Body of pancreas (tissue), 4 donors: ENCODE results near the gene UCK1.

Source experiments
- CTCF ChIP-seq, 7 experiments: fragments of 450-650 bp in 4 of 7; fragments of 200-600 bp in 3 of 7; sonication (generic) in 3 of 7; IDR thresholded peaks; one replicate each; pipeline ENCODE4 v1.5.1; 2016 to 2019; ENCODE audit warnings: antibody characterized with exemption in 7 of 7
- POLR2A ChIP-seq, 3 donors: fragments of 450-650 bp; IDR thresholded peaks; one replicate each; pipeline ENCODE4 v1.6.1; 2016; ENCODE audit warnings: antibody characterized with exemption in 3 of 3, mild to moderate bottlenecking in 2 of 3

DNA sequence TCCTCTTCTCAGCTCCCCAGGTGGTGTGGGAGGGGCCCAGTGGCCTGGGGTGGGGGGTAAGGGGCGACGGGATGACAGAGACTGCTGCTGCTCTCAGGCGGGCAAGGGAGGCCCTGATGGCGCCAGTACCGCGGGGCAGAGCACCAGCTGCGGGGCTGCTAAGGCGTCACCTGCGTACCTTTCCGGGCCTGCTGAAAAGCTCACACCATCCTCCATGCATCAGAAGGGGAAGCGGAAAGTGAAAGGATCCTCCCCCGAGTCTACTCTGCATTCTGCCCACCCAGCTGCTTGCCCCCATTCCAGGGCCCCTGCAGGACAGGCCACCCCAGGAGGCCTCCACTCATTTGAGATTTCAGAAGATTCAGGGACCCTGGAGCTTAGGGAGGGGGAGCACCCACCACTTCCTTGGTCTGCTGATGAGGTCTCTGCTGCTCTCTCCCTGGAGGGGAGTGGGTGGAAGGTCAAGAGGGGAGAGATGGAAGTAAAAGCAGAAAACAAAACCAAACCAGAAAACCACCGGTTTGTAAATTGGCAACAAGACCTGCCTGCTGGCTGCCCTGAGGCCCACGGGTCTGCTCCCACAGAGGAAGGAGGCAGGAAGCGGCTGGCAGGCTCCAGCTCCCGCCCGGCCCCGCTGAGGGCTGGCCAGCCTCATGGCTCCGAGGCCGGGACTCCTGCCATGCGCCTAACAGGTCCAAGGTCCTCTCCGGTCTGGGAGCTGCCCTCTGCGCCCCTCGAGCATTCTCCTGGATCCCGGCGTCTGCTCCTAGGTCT is 47.9 kb upstream of the UCK1 start:
- TF ChIP-seq CTCF (IDR thresholded peaks at IDR 0.05) (no peak), POLR2A (IDR thresholded peaks at IDR 0.05) (no peak)
